Stimulated activated CD4-positive, alpha-beta T cell treated with anti-CD3 and anti-CD28 coated beads, TNF-alpha, amount 100 ng/mL, for 1 hour (primary cell): ENCODE results near the gene ACAA1.

Experiments
- DNase-seq, 3 donors: peaks; one replicate each; pipeline ENCODE4 v3.0.0-alpha.2; 2020; ENCODE audit warnings: low read depth in 3 of 3, low spot score in 1 of 3

Gene ACAA1

GRCh38 chr3:38154033-38154494 lies 17.1 kb upstream of the ACAA1 start:
- no peak for DNase-seq

GRCh38 chr3:38153221-38153620 lies 16.3 kb upstream of the ACAA1 start:
- DNase-seq: no peak

- no peak for DNase-seq
These were observed 15.7 kb upstream of the ACAA1 start for GRCh38 chr3:38152609-38153008.

- DNase-seq: no peak
These were observed 14.8 kb upstream of the ACAA1 start for GRCh38 chr3:38151667-38152265.

- no peak for DNase-seq
These were observed 14.0 kb upstream of the ACAA1 start for GRCh38 chr3:38150780-38151528.

GRCh38 chr3:38149708-38150107 lies 12.8 kb upstream of the ACAA1 start:
- no peak for DNase-seq

- DNase-seq: no peak
These were observed 11.5 kb upstream of the ACAA1 start for GRCh38 chr3:38148311-38148882.

GRCh38 chr3:38147421-38147820 lies 10.5 kb upstream of the ACAA1 start:
- DNase-seq: no peak

GRCh38 chr3:38146504-38146903 lies 9.6 kb upstream of the ACAA1 start:
- no peak for DNase-seq

- no peak for DNase-seq
These were observed 6.6 kb upstream of the ACAA1 start for GRCh38 chr3:38143511-38143910.

- no peak for DNase-seq
These were observed 6.0 kb upstream of the ACAA1 start for GRCh38 chr3:38142959-38143358.

- DNase-seq: no peak
These were observed 5.0 kb upstream of the ACAA1 start for GRCh38 chr3:38141952-38142273.

GRCh38 chr3:38141173-38141951 lies 4.4 kb upstream of the ACAA1 start:
- no peak for DNase-seq

GRCh38 chr3:38140326-38141172 lies 3.6 kb upstream of the ACAA1 start:
- DNase-seq: no peak

- DNase-seq: no peak
These were observed 2.7 kb upstream of the ACAA1 start for GRCh38 chr3:38139652-38140051.

GRCh38 chr3:38139191-38139590 lies 2.3 kb upstream of the ACAA1 start:
- DNase-seq: no peak

- peak; percentile 59 to 75 (median 59) for DNase-seq
These were observed 1.6 kb upstream of the ACAA1 start, which contains the start of gene MYD88 for GRCh38 chr3:38138349-38139190. Gene MYD88 (plus strand): TSS chr3:38138661. CDS start chr3:38138701, 40 bp downstream.

GRCh38 chr3:38137615-38138348 lies 855 bp upstream of the ACAA1 start:
- DNase-seq: no peak

GRCh38 chr3:38136393-38136776 lies 542 bp downstream of the ACAA1 start:
- DNase-seq: no peak
